ENCODE results near the gene PRKG1. TPM values are rescaled to one million over a fixed set of nuclear protein-coding genes. Genes with fewer than 3 reads are reported as not detected.

PRKG1 gene
- total and polyA plus RNA-seq, 2 of the 4 experiments (the other 2 are of a cell fraction): 3.5 to 18.3 TPM

- POLR2A ChIA-PET (ENCODE audit: unreplicated experiment): no interaction called here
- no peaks in the 10 kb centered on the region for H3K27me3 ChIP-seq (ENCODE audit: control insufficient read depth, insufficient read depth, low read length)
Observed at GRCh38 chr10:51235865-51236264, 161.6 kb downstream of the PRKG1 start.

More at GRCh38 chr10:51235865-51236264, 161.6 kb downstream of the PRKG1 start:
- no TSS peak for BruUV-seq (replicated peaks)
- no peak overlapping the region for H2AK9ac ChIP-seq (replicated peaks; ENCODE audit: low read depth, low read length, poor library complexity)
- no peak overlapping the region for H3K14ac ChIP-seq (replicated peaks; ENCODE audit: low read depth, low read length)
- H2BK15ac ChIP-seq (ENCODE audit: low read depth, low read length): no peak overlapping the region
- H3K27ac ChIP-seq (ENCODE audit: insufficient read depth, low read length): no peak overlapping the region
- H3K36me3 ChIP-seq (ENCODE audit: control insufficient read depth, insufficient read depth, low read length): no peaks in the 10 kb centered on the region
- no peak overlapping the region for H4K91ac ChIP-seq (ENCODE audit: insufficient read depth, low read depth, low read length)
- H3K4ac ChIP-seq (ENCODE audit: low read depth, low read length): no peak overlapping the region
- H2AK5ac ChIP-seq (ENCODE audit: low read depth, low read length): no peak overlapping the region
- no peak overlapping the region for H2BK20ac ChIP-seq (ENCODE audit: low read depth, low read length)
- no CpG with 5 or more reads among the region's 1 CpG for WGBS, 2 experiments (ENCODE audit: extremely low coverage in 2 of 2, insufficient read length in 1 of 2)
- peaks cover 2 to 15% of the 10 kb centered on the region in 2 experiments for H3K79me1 ChIP-seq (ENCODE audit: low read depth in 1 of 2, low read length in 2 of 2)
- no peak overlapping the region for H4K5ac ChIP-seq (ENCODE audit: low read depth, low read length)
- intact Hi-C loops (cut with micrococcal nuclease) (no loop called here), dilution Hi-C loops (cut with HindIII; ENCODE audit: low sequenced_read_pairs, unreplicated experiment) (no loop called here), in situ Hi-C loops (cut with MboI; ENCODE audit: low sequenced_read_pairs) (no loop called here)
- no peak overlapping the region for H2BK5ac ChIP-seq (ENCODE audit: low read depth, low read length, poor library complexity, severe bottlenecking)
- CTCF ChIA-PET: no interaction called here
- H3K4me3 ChIP-seq (ENCODE audit: insufficient read depth, low read depth, low read length): no peak overlapping the region
- no peaks in the 10 kb centered on the region for H3K9me3 ChIP-seq (ENCODE audit: control insufficient read depth, insufficient read depth, low read length)
- no peak overlapping the region for H2AFZ ChIP-seq (replicated peaks; ENCODE audit: low read length, poor library complexity)
- no peaks in the 10 kb centered on the region for H3K9me1 ChIP-seq (ENCODE audit: insufficient read depth, low read length)
- no peak overlapping the region for H4K8ac ChIP-seq (ENCODE audit: low read depth in 2 of 2, low read length in 2 of 2)
- H2BK120ac ChIP-seq (ENCODE audit: low read depth, low read length): no peak overlapping the region
- no peak overlapping the region for H3K18ac ChIP-seq (ENCODE audit: low read depth, low read length)
- ATAC-seq (ENCODE audit: low read depth) (no peak), DNase-seq (no peak)
- TF ChIP-seq MXI1 (IDR thresholded peaks at IDR 0.05; ENCODE audit: borderline replicate concordance, low read depth, low read length): no peak
- no peak for TF ChIP-seq CTCF (conservative IDR thresholded peaks at IDR 0.05; ENCODE audit: low read depth, low read length)
- TF ChIP-seq MAFK (IDR thresholded peaks at IDR 0.05; ENCODE audit: low read depth, low read length): no peak
- TF ChIP-seq CEBPB (IDR thresholded peaks at IDR 0.05; ENCODE audit: low read depth, low read length): no peak
- TF ChIP-seq SMC3 (IDR thresholded peaks at IDR 0.05; ENCODE audit: low read depth, low read length): no peak
- no peak for TF ChIP-seq BHLHE40 (IDR thresholded peaks at IDR 0.05; ENCODE audit: low read depth, low read length)
- TF ChIP-seq ELK1 (IDR thresholded peaks at IDR 0.05; ENCODE audit: borderline replicate concordance, low read depth, low read length): no peak
- TF ChIP-seq FOS (IDR thresholded peaks at IDR 0.05; ENCODE audit: low read depth, low read length): no peak
- no peak for TF ChIP-seq RFX5 (IDR thresholded peaks at IDR 0.05; ENCODE audit: low read depth, low read length)
- no peak for TF ChIP-seq CHD1 (IDR thresholded peaks at IDR 0.05; ENCODE audit: low read depth, low read length)
- TF ChIP-seq USF2 (IDR thresholded peaks at IDR 0.05; ENCODE audit: low read depth, low read length): no peak
- no peak for TF ChIP-seq MAZ (IDR thresholded peaks at IDR 0.05; ENCODE audit: borderline replicate concordance, low read depth, low read length)
- TF ChIP-seq RAD21 (IDR thresholded peaks at IDR 0.05; ENCODE audit: low read length): no peak
- TF ChIP-seq POLR2A (IDR thresholded peaks at IDR 0.05; ENCODE audit: low read depth, low read length): no peak
- no peak for TF ChIP-seq RCOR1 (IDR thresholded peaks at IDR 0.05; ENCODE audit: insufficient replicate concordance, low read length)
- H3K23ac ChIP-seq (ENCODE audit: low read depth, low read length): no peak overlapping the region
- H3K4me2 ChIP-seq (ENCODE audit: low read depth, low read length): no peak overlapping the region
- H3K9ac ChIP-seq (ENCODE audit: low read depth, low read length): no peak overlapping the region
- no peak overlapping the region for H3K56ac ChIP-seq (ENCODE audit: extremely low read depth, insufficient read depth, low read length)
- H3K4me1 ChIP-seq (ENCODE audit: control insufficient read depth, insufficient read depth, low read length): 0 out of 2 replicates have a peak, but pooled peaks cover under 1% of the 10 kb centered on the region
- H4K20me1 ChIP-seq (ENCODE audit: insufficient read depth, low read length): peaks cover 2% of the 10 kb centered on the region; the same call in 1 of the 2 replicates
